K562 (cell line): ENCODE measurements around the gene CNDP2. TPM values are rescaled to one million over a fixed set of nuclear protein-coding genes. Genes with fewer than 3 reads are reported as not detected.

Experiments
- BACH1 ChIP-seq: fragments of 200-800 bp; sonication (Bioruptor generic); IDR thresholded peaks from 2 replicates; pipeline ENCODE4 v1.6.1; 2016; ENCODE audit warnings: missing genetic modification characterization, missing compliant biosample characterization
- CEBPZ ChIP-seq: fragments of 150-350 bp; IDR thresholded peaks from 2 replicates; pipeline ENCODE4 v1.6.1; 2014; ENCODE audit warnings: low read depth, mild to moderate bottlenecking, low read length, borderline replicate concordance
- L3MBTL2 ChIP-seq: fragments of 450-650 bp; IDR thresholded peaks from 2 replicates; pipeline ENCODE4 v1.6.1; 2016; ENCODE audit warnings: mild to moderate bottlenecking, moderate library complexity
- LCOR ChIP-seq: sonication (generic); formaldehyde crosslinking; IDR thresholded peaks from 2 replicates; pipeline ENCODE4 v1.8.0; 2022; ENCODE audit warnings: mild to moderate bottlenecking, missing genetic modification reagents
- MGA ChIP-seq: fragments of 450-650 bp; IDR thresholded peaks from 2 replicates; pipeline ENCODE4 v1.6.1; 2016; ENCODE audit warnings: mild to moderate bottlenecking, moderate library complexity
- NBN ChIP-seq: fragments of 450-650 bp; IDR thresholded peaks from 2 replicates; pipeline ENCODE4 v1.6.1; 2016; ENCODE audit warnings: low read depth, mild to moderate bottlenecking
- NFIC ChIP-seq: fragments of 450-650 bp; IDR thresholded peaks from 2 replicates; pipeline ENCODE4 v1.6.1; 2017; ENCODE audit warnings: mild to moderate bottlenecking, inconsistent platforms
- POLR3G ChIP-seq: IDR thresholded peaks from 2 replicates; pipeline ENCODE4 v1.6.1; 2011; ENCODE audit not compliant: insufficient read length, insufficient replicate concordance; ENCODE audit errors: extremely low read depth
- SOX6 ChIP-seq: fragments of 450-650 bp; IDR thresholded peaks from 2 replicates; pipeline ENCODE4 v1.6.1; 2014; ENCODE audit warnings: mild to moderate bottlenecking
- TEAD1 ChIP-seq, 2 experiments: fragments of 450-650 bp in 1 of 2; sonication (generic) in 1 of 2; formaldehyde crosslinking; IDR thresholded peaks; 2 replicates each; pipeline versions ENCODE4 v1.4.0 to v1.8.0; 2020 to 2022; ENCODE audit warnings: mild to moderate bottlenecking in 2 of 2, missing genetic modification reagents in 1 of 2
- TEAD4 ChIP-seq, 2 experiments: sonication (generic) in 1 of 2; formaldehyde crosslinking in 1 of 2; IDR thresholded peaks; 2 replicates each; pipeline versions ENCODE4 v1.6.1 to v1.8.0; 2012 to 2022; ENCODE audit warnings: borderline replicate concordance in 1 of 2, inconsistent platforms in 1 of 2, low read length in 1 of 2, mild to moderate bottlenecking in 1 of 2, missing genetic modification reagents in 1 of 2
- ZNF785 ChIP-seq: fragments of 250-450 bp; sonication (Bioruptor Pico); IDR thresholded peaks from 2 replicates; pipeline ENCODE4 v1.4.0; 2020; ENCODE audit warnings: mild to moderate bottlenecking
- polyA plus RNA-seq, 8 experiments: library from polyadenylated mRNA; depleted of rRNA in 4 of 8; stranded (reverse) in 5 of 8; unstranded in 3 of 8; fragments of >200 nt; fragmentation: Nextera tagmentation in 2 of 8; fragmentation: Illumina TruSeq in 1 of 8; extraction: Ambion mirVana in 2 of 8; extraction: Trizol in 1 of 8; gene quantifications; 2 replicates each; pipeline versions ENCODE4 v1.2.1 to v1.2.3, GENCODE V29; 2011 to 2014; ENCODE audit warnings: inconsistent platforms in 1 of 8, missing spikeins in 1 of 8
- total RNA-seq, 7 experiments: library from RNA; depleted of rRNA in 6 of 7; stranded (reverse); fragments of >200 nt in 6 of 7; fragmentation: Illumina TruSeq in 2 of 7; extraction: Trizol in 2 of 7; gene quantifications; 2 replicates each; pipeline versions ENCODE4 v1.2.1 to v1.2.3, GENCODE V29; 2011 to 2021; ENCODE audit warnings: low replicate concordance in 1 of 7

Gene CNDP2
- total and polyA plus RNA-seq, 9 of the 15 experiments (the other 6 are each of a cell fraction or from before 2014, with no cell fraction given): 34.1 to 128 (median 53.8) TPM

GRCh38 chr18:74480149-74480651 lies 16.0 kb upstream of the CNDP2 start (continued):
- TF ChIP-seq MGA: peak; percentile 21
- TF ChIP-seq BACH1 (tag): peak; percentile 71
- TF ChIP-seq TEAD4 (IDR thresholded peaks at IDR 0.05; ENCODE audit: low read length): peak; percentile 89
- TF ChIP-seq TEAD4 (CRISPR knock-in tag; IDR thresholded peaks at IDR 0.05; ENCODE audit: borderline replicate concordance): no peak
- 0 out of 2 replicates have a peak, but pooled peaks have one; percentile 45 for TF ChIP-seq NBN
- TF ChIP-seq L3MBTL2: peak; percentile 61; the same call in 1 of the 2 replicates
- no peak for TF ChIP-seq CEBPZ
- peak; percentile 62 for TF ChIP-seq NFIC
- TF ChIP-seq ZNF785 (CRISPR knock-in tag): no peak
- TF ChIP-seq POLR3G: no peak
- 0 out of 4 replicates have a peak, but pooled peaks of 1 of the 2 experiments have one; percentile 61 for TF ChIP-seq TEAD1 (CRISPR knock-in tag; IDR thresholded peaks at IDR 0.05)
- TF ChIP-seq SOX6: peak; percentile 83
- TF ChIP-seq LCOR (CRISPR knock-in tag): peak; percentile 86; the same call in 1 of the 2 replicates
